Right atrium auricular region (tissue), 2 donors: ENCODE results near the gene RARS1. TPM values are rescaled to one million over a fixed set of nuclear protein-coding genes. Genes with fewer than 3 reads are reported as not detected.

Experiments
- DNase-seq: peaks from one replicate; pipeline ENCODE4 v3.0.0-alpha.2; 2019; ENCODE audit warnings: low spot score
- H3K27ac ChIP-seq, 2 donors: fragments of 200-600 bp; sonication (generic); 1 replicate in 1 of 2; 2 replicates in 1 of 2; pipeline ENCODE4 v1.5.1; 2016 to 2019
- H3K27me3 ChIP-seq, 2 donors: fragments of 200-600 bp; sonication (generic); one replicate each; pipeline versions ENCODE4 v1.5.1 to v1.6.0; 2017 to 2019
- H3K36me3 ChIP-seq: fragments of 200-600 bp; sonication (generic); one replicate; pipeline ENCODE4 v1.5.1; 2016
- H3K4me1 ChIP-seq, 2 donors: fragments of 200-600 bp; sonication (generic); one replicate each; pipeline versions ENCODE4 v1.5.1 to v1.6.0; 2017 to 2019
- H3K4me3 ChIP-seq, 2 donors: fragments of 200-600 bp; sonication (generic); 1 replicate in 1 of 2; 2 replicates in 1 of 2; pipeline ENCODE4 v1.5.1; 2017 to 2019; ENCODE audit warnings: mild to moderate bottlenecking in 1 of 2, moderate library complexity in 1 of 2
- H3K9me3 ChIP-seq, 2 donors: fragments of 200-600 bp; sonication (generic); one replicate each; pipeline ENCODE4 v1.5.1; 2019
- total RNA-seq, 2 donors: library from RNA; depleted of rRNA; stranded (reverse); fragments of >200 nt; gene quantifications; one replicate each; pipeline ENCODE4 v1.1.0, GENCODE V29; 2016
- TF ChIP-seq, protein P1 (sequence below), 2 donors: fragments of 200-600 bp; sonication (generic); IDR thresholded peaks; one replicate each; pipeline ENCODE4 v1.5.1; 2019; ENCODE audit warnings: antibody characterized with exemption in 2 of 2

Gene RARS1
- total RNA-seq, 2 donors from 2014 or later: 42.4 to 43.8 TPM

DNA sequence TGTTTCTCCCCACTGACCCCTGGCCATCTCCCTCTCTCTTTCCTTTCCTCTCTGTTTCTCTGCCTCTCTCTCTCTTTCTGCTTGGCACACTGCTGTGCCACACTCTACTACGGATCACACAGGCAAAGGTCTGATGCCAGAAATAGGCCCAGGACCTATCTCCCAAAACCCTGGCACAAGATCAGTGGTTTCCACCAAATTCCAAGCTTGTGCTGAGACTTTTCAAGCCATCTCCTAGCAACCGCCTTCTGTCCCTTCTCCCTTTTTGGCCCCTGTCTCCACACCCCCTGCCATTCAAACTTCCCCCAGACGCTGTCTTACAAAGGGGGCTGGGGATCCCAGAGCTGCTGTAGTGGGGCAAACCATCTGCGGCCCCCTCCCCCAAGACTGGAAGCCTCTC is 38.5 kb upstream of the RARS1 start:
- Histone ChIP-seq H3K4me3 (no peak overlapping the region), H3K9me3 (no peaks in the 10 kb centered on the region), H3K36me3 (no peaks in the 10 kb centered on the region), H3K27ac (no peak overlapping the region), H3K27me3 (no peaks in the 10 kb centered on the region), H3K4me1 (peaks cover 0 to 12% of the 10 kb centered on the region in 2 donors)
- TF ChIP-seq, protein P1, sequence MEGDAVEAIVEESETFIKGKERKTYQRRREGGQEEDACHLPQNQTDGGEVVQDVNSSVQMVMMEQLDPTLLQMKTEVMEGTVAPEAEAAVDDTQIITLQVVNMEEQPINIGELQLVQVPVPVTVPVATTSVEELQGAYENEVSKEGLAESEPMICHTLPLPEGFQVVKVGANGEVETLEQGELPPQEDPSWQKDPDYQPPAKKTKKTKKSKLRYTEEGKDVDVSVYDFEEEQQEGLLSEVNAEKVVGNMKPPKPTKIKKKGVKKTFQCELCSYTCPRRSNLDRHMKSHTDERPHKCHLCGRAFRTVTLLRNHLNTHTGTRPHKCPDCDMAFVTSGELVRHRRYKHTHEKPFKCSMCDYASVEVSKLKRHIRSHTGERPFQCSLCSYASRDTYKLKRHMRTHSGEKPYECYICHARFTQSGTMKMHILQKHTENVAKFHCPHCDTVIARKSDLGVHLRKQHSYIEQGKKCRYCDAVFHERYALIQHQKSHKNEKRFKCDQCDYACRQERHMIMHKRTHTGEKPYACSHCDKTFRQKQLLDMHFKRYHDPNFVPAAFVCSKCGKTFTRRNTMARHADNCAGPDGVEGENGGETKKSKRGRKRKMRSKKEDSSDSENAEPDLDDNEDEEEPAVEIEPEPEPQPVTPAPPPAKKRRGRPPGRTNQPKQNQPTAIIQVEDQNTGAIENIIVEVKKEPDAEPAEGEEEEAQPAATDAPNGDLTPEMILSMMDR (IDR thresholded peaks at IDR 0.05): no peak
- DNase-seq: no peak

DNA sequence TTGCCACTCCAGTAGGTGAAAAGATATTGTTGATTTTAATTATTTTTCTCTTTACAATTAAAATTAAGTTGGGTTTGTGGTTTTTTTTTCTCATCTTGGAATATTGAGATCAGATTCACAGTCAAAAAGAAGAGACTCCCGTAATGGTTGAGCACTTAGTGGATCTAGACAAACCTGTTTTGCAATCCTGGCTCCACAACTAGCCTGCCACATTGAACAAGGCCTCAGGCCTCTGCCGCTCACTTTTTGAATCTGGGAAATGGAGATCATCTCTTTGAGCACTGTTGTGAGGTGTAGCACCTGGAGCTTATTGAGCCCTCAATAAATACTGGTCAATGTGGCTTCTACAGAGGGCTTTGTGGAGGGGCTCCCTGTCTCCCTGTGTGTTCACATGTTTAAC is 37.1 kb upstream of the RARS1 start:
- Histone ChIP-seq H3K36me3 (no peaks in the 10 kb centered on the region), H3K4me3 (no peak overlapping the region), H3K9me3 (no peaks in the 10 kb centered on the region), H3K27ac (no peak overlapping the region), H3K27me3 (no peaks in the 10 kb centered on the region), H3K4me1 (peaks cover 0 to 10% of the 10 kb centered on the region in 2 donors)
- TF ChIP-seq, protein P1 (IDR thresholded peaks at IDR 0.05): no peak
- no peak for DNase-seq

DNA sequence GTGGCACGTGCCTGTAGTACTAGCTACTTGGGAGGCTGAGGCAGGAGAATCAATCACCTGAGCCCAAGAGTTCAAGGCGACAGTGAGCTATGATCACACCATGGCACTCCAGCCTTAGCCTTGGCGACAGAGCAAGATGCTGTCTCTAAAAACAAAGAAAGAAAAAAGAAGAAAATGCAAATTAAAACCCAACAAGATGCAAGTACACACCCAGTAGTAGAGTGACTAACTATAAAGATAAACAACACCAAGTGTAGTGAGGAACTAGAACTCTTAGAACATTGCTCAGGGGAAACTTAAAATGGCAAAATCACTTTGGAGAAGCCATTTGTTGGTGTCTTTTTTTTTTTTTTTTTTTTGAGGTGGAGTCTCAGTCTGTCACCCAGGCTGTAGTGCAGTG is 34.7 kb upstream of the RARS1 start:
- TF ChIP-seq, protein P1 (IDR thresholded peaks at IDR 0.05): no peak
- Histone ChIP-seq H3K4me1 (peaks cover 0 to 6% of the 10 kb centered on the region in 2 donors), H3K4me3 (no peak overlapping the region), H3K9me3 (no peaks in the 10 kb centered on the region), H3K27ac (no peak overlapping the region), H3K27me3 (no peaks in the 10 kb centered on the region), H3K36me3 (no peaks in the 10 kb centered on the region)
- no peak for DNase-seq

DNA sequence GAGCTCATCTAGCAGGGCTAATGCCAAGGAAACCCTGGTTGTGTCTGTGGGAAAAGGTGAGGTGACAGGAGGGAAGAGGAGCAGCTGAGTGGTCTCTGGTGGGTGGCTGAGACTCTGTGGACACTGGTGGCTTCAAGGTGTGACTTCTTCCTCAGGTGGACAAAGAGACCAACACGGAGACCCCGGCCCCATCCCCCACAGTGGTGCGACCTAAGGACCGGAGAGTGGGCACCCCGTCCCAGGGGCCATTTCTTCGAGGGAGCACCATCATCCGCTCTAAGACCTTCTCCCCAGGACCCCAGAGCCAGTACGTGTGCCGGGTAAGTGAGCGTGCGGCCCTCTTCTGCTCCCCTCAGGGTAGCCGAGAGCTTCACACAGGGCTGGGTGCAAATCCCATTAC is 31.1 kb upstream of the RARS1 start:
- no peak for DNase-seq
- Histone ChIP-seq H3K4me3 (no peak overlapping the region), H3K9me3 (no peaks in the 10 kb centered on the region), H3K4me1 (no peaks in the 10 kb centered on the region), H3K36me3 (no peaks in the 10 kb centered on the region), H3K27me3 (no peaks in the 10 kb centered on the region), H3K27ac (no peak overlapping the region)
- TF ChIP-seq, protein P1 (IDR thresholded peaks at IDR 0.05): no peak

DNA sequence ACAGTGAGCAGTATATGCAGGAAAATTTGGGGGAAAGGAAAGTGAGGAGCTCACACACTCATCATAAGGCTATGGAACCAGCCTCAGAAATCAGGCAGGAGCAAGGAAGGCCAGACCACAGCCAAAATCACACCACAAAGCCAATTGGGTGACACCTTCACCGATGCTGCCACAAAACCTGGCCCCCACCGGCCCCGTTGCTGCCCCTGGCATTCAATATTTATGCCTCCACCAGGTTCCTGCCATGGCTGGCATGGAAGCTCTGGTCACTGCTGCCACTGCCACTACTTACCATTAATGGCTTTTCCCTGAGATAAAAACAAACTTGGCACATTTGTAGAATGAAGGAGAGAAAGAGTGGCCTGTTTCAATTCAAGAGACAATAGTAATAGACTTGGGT is 28.7 kb upstream of the RARS1 start:
- H3K36me3 ChIP-seq: no peaks in the 10 kb centered on the region
- no peak overlapping the region for H3K27ac ChIP-seq
- no peak overlapping the region for H3K4me3 ChIP-seq
- no peaks in the 10 kb centered on the region for H3K4me1 ChIP-seq
- DNase-seq: no peak
- no peaks in the 10 kb centered on the region for H3K27me3 ChIP-seq
- H3K9me3 ChIP-seq: no peaks in the 10 kb centered on the region
- TF ChIP-seq, protein P1 (IDR thresholded peaks at IDR 0.05): no peak

DNA sequence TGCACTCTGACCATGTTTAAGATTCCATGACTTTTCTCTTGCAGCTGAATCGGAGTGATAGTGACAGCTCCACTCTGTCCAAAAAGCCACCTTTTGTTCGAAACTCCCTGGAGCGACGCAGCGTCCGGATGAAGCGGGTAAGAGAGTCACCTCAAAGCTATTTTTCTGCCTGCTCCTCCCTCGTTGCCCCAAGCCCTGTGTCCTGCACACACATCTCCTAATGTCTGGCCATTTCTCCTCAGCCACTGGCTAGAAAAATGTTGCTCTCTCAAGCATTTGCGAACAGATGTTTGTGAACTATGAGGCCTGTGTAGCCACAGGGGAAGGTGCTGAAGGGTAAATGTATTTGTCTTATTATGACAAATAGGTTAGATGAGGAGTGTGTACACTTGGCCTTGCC is 25.7 kb upstream of the RARS1 start:
- Histone ChIP-seq H3K9me3 (no peaks in the 10 kb centered on the region), H3K36me3 (no peaks in the 10 kb centered on the region), H3K27ac (no peak overlapping the region), H3K27me3 (no peaks in the 10 kb centered on the region), H3K4me3 (no peak overlapping the region), H3K4me1 (no peaks in the 10 kb centered on the region)
- TF ChIP-seq, protein P1 (IDR thresholded peaks at IDR 0.05): no peak
- no peak for DNase-seq
